ENCODE data around the gene SLC12A1.

Gene SLC12A1

DNA sequence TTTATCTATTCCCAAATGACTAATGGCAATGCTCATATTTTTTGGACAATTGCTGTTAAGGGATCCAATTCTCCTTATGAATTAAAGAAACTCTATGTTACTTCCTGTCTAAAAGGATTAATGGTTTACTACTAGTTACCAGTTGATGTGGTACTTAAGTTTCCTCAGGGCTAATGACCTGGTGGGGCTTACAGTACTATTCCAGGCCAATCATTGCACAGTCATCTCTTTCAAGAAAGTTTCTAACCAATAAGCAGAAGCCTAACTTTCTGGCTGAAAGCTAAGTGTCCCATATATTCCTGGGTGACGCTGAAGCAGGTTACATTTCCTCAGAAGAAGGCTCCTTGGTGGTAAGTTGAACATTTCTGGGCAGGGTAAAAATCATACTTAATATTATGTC is at the start of gene SLC12A1:
SLC12A1 (plus strand) TSS at position 322 of the 400 bp plus-strand sequence. CDS start 1,418 bp downstream, outside the sequence.
- TF ChIP-seq GATA1 (IDR thresholded peaks at IDR 0.05; ENCODE audit: low read depth, low read length) (no peak), POLR2A (IDR thresholded peaks at IDR 0.05; ENCODE audit: low read length) (no peak)
- DNase-seq: no peak

DNA sequence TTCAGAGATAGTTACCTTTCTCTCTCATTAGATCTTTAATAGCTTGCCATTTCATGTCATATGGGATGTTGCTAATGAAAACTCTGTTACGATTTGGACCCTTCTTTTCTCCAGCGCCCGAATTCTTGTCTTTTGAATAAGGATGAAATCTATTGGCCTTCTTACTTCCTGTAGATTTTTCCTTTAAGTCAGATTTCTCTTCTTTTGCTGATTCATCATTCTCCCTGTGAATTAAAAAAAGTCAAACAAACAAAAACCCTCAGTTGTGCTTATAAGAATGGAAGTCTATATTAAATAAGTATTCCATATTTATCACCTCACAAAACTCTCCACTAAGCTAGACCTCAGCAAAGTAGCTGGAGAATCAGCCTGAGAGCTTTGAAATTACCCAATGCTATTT is 37.5 kb upstream of the SLC12A1 start:
- TF ChIP-seq GATA1 (IDR thresholded peaks at IDR 0.05; ENCODE audit: low read depth, low read length): no peak
- TF ChIP-seq POLR2A (IDR thresholded peaks at IDR 0.05; ENCODE audit: low read length): no peak

DNA sequence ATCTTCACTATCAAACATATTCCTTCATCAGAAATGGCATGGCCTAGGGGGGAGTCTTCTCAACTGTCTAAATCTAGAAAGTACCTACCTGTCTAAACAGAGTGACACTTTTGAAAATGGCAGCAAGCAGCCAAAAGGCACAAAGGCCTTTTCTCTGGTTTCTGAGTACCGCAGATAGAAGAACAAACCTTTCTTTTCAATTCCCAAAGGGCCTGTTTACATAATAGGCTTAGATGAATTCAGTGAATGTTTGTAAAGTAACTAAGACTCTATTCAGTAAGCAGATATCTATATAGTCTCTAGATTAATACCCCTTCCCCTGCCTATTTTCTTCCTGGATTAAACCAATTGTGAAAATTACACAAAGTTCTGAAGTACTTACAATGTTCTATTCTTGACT is 35.1 kb upstream of the SLC12A1 start:
- no peak for DNase-seq

More for the DNA sequence above, 37.5 kb upstream of the SLC12A1 start:
- no peak for DNase-seq

DNA sequence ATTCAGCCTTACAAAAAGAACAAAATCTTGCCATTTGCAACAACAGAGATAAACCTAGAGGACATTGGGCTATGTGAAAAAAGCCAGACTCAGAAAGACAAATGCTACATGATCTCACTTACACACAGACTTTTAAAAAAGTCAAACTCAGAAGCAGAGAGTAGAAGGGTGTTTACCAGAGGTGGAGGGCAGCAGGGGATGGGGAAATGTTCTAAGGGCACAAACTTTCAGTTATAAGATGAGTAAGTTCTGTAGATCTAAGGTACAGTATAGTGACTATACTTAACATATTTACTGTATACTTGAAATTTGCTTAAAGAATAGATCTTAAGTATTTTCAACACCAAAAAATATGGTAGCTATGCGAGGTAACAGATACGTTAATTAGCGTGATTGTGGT is 31.0 kb upstream of the SLC12A1 start:
- TF ChIP-seq GATA1 (IDR thresholded peaks at IDR 0.05; ENCODE audit: low read depth, low read length) (no peak), POLR2A (IDR thresholded peaks at IDR 0.05; ENCODE audit: low read length) (no peak)
- no peak for DNase-seq

More for the DNA sequence above, 35.1 kb upstream of the SLC12A1 start:
- TF ChIP-seq POLR2A (IDR thresholded peaks at IDR 0.05; ENCODE audit: low read length): no peak
- no peak for TF ChIP-seq GATA1 (IDR thresholded peaks at IDR 0.05; ENCODE audit: low read depth, low read length)

DNA sequence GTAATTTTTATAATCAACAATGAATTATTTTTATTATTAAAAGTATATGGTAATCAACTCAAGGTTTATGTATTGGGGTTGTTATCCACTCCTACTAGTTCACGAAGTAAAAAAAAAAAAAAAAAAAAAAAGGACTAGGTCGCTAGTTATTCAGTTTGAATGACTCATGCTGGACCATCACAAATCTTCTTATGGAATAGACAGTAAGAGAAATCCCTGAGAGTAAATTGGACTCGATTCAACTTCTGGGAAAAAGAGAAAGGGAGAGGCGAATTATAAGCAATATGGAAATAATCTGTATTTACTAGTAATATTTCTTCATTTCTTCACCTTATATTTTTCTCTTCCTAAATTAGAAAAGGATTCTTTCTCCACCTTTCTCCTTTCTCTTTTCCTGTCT is 30.0 kb upstream of the SLC12A1 start:
- no peak for DNase-seq
- no peak for TF ChIP-seq POLR2A (IDR thresholded peaks at IDR 0.05; ENCODE audit: low read length)
- no peak for TF ChIP-seq GATA1 (IDR thresholded peaks at IDR 0.05; ENCODE audit: low read depth, low read length)

DNA sequence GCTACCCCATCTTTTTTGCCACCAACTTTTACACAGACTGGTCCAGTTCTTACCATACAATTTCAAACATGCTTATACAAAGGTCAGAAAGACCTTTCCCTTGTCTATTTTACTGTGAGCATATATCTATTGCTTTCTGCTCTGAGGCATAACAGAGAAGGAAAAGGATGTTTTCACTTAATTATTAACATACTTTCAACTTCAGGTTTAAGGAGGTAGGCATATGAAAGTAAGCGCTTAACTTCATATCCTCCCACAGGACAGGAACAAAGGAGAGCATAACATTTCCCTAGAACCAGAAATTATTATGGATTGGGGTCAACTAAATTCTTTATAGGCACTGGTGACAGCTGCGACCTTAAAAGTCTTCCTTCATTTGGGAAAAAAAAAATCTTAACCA is 29.1 kb upstream of the SLC12A1 start:
- TF ChIP-seq GATA1 (IDR thresholded peaks at IDR 0.05; ENCODE audit: low read depth, low read length) (no peak), POLR2A (IDR thresholded peaks at IDR 0.05; ENCODE audit: low read length) (no peak)
- peak in 1 of 2 experiments; percentile 7 for DNase-seq

DNA sequence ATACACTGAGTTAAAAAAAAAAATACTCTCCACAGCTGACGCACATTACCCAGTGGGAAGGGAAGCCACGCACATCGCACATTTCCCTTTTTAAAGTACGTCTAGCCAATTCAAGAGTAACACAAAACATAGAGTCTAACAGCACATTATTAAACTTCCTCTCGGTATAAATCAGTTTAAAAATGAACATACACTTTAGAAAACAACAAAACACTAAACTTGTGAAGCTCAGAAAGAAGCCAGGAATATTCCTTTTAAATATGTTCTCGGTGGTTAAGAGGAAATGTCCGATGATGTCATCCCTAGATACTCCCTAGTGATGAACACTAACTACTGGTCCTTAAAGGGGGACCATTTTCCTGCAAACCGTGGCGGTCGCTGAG is 28.7 kb upstream of the SLC12A1 start:
- peak; percentile 43 to 63 for DNase-seq
- TF ChIP-seq GATA1 (IDR thresholded peaks at IDR 0.05; ENCODE audit: low read depth, low read length) (no peak), POLR2A (IDR thresholded peaks at IDR 0.05; ENCODE audit: low read length) (no peak)

DNA sequence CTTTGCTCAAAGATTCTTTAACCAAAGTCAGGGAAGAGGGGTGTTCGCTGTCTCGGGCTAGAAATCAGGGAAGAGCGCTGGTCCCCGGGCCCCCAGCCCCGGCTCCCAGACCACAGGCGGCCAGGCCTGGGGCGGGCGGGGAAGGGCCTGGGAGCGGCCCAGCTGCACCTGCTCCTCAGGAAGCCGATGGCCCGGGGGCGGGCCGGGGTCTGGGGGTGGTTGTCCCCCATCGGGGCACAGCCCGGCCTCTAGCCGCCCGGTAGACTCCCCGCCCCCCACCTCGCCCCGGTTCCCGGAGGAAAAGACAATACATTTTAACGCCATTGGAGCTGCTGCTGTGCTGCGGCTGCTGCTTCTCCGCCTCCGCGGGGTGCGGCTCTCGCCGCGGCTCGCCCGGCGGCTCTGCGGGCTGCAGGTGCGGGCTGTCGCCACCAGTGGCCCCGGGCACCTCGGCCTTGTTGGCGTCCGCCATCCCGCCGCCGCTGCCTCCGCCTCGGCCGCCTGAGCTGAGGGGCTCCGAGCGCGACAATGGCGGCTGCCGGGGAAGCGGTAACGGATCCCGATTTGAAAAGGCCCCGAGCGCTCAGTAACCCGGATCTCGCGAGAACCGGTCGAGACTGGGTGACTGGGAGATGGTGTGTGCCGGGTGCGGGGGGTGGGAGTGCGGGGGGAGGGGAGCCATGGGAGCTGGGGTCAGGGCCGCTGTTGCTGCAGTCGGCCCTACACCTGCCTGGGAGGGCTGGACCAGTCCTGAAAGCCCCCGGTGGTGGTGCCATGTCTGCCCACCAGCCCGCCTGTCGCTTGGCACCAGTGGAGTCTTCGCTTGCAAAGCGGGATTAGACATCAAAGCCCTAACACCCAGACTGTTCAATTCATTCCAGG is 28.1 kb upstream of the SLC12A1 start, which contains the start of gene MYEF2:
MYEF2 (minus strand) TSS at position 530 of the 882 bp plus-strand sequence; CDS start at position 472, 58 bp downstream.
- peak; percentile 71 to 77 for DNase-seq
- TF ChIP-seq POLR2A (IDR thresholded peaks at IDR 0.05; ENCODE audit: low read length): no peak
- no peak for TF ChIP-seq GATA1 (IDR thresholded peaks at IDR 0.05; ENCODE audit: low read depth, low read length)

DNA sequence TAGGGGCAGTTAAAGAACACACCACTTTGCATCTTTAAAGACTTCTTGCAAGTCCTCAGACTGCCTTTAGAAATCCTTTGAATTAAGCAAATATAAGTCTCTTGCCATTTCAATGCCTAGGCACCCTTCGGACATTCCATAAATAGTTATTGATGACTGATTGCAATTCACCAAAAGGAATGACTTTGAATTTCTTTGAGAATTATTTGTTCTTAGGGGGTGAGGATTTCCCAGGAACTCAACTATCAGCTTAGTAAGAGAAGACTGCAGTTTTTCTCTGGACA is 27.5 kb upstream of the SLC12A1 start:
- TF ChIP-seq GATA1 (IDR thresholded peaks at IDR 0.05; ENCODE audit: low read depth, low read length) (no peak), POLR2A (IDR thresholded peaks at IDR 0.05; ENCODE audit: low read length) (no peak)
- no peak for DNase-seq

DNA sequence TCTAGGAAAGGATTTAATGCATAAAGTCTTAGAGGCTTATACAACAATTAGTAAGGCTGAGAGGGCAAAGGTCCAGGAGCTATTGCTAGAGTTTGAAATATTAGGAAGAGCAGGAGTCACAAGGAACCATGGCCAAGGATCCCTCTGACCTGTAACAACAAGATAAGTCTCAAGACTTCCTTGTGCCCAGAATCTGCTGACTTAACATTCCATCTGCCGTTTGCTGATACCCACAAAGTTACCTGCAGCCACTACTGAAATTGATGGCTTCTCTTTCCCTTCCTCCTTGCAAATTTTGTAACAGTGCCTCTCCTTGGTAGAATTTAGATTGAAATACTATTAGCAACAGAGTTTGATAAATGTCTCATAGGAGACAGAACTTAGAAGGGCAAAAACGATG is 23.4 kb upstream of the SLC12A1 start:
- TF ChIP-seq GATA1 (IDR thresholded peaks at IDR 0.05; ENCODE audit: low read depth, low read length): no peak
- no peak for DNase-seq

DNA sequence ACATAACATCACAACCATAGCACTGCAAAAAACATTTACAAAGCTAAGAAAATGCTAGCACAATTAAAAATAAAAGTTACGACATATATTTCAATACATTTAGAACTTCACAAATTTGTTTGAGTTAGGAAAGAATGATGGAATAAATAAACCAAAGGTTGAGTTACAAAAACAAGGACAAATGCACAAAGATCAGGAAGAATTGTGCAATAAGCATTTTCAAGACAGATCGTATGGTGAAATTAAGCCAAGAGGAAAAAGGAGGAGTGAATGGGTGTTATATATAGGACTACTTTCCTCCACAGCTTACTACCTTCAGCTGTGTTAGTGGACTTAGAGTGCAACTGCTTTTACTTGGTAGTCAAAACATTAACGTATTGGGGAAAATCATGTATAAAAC is 20.6 kb upstream of the SLC12A1 start:
- DNase-seq: no peak
- TF ChIP-seq GATA1 (IDR thresholded peaks at IDR 0.05; ENCODE audit: low read depth, low read length): no peak
- TF ChIP-seq POLR2A (IDR thresholded peaks at IDR 0.05; ENCODE audit: low read length): no peak

DNA sequence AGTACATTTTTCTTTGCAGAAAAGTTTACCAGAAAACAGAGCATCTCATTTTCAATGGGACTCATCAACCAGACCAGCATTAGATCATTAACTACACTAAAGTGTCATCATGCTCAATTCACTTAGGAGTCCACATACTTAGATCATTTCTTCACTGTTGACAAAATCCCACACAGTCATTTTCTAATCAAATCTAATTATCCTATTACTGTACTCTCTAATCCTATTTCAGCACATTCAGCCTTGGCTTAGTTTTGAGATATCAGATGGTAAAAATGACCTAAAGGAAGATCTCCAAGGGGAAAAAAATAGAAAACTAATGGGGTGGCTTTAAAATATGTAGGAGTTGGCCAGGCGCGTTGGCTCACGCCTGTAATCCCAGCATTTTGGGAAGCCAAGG is 19.8 kb upstream of the SLC12A1 start:
- no peak for TF ChIP-seq POLR2A (IDR thresholded peaks at IDR 0.05; ENCODE audit: low read length)
- no peak for TF ChIP-seq GATA1 (IDR thresholded peaks at IDR 0.05; ENCODE audit: low read depth, low read length)
- DNase-seq: no peak

DNA sequence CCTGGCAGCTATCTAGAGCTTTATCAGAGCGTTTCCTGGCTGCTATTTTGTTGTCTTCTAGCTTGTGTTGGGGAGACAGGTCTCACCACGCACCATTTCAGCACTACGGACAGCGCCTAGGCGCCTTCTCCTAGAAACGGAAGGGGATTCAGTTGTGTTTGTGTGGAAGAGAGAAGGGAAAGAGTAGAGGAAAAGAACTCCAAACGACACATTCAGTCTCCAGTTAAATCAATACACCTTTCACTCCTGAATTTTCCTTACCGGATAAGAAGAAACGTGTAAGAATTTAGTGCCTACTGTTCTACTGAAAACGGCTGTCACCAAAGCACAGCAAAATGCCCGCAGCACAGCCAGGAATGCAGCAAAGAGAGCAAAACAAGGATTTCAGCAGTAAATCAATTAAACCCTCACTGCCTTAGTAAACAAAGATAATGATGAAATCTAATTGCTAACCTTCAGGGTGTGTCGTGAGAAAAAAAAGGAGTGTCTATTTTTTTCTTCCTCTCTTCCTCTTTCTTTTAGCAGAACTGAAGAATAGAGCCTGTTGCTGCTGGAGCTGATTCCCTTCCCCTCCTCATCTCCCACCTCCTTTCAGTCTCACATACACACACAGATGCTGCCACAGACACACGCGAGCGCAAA is 15.0 kb upstream of the SLC12A1 start:
- TF ChIP-seq GATA1 (IDR thresholded peaks at IDR 0.05; ENCODE audit: low read depth, low read length): no peak
- no peak for TF ChIP-seq POLR2A (IDR thresholded peaks at IDR 0.05; ENCODE audit: low read length)
- peak; percentile 35 to 51 for DNase-seq

DNA sequence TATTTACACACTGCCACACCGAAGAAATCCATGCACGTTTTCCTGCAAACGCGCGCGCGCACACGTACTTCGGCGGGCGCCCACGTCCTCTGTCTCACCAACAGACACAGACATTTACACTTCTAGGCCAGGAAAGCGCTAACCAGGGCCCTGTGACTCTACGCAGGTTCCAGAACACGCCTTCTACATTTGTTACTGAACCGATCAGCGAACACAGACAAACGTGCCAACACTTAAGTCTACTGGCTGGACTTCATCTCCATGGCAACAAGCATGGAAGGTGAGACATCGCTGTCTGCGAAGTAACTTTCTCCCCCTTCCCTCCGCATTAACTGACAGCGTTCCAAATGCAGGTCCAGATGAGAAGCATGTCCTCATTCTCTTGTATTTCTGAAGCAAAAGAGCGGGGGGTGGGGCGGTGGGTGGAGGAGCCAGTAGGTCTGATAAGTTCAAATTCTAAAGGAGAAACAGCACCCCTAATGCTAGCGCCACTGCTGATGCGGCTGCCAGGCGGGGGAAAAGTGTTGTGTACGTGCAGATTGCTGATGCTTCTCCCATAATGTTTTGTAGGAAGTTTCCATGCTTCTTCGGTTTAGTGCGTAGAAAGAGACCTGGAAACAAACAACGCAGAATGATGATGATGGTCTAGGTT is 14.4 kb upstream of the SLC12A1 start, which contains the start of gene CTXN2:
CTXN2 (plus strand) TSS at position 92 of the 652 bp plus-strand sequence. CDS start 9,636 bp downstream, outside the sequence.
- no peak for DNase-seq
- TF ChIP-seq POLR2A (IDR thresholded peaks at IDR 0.05; ENCODE audit: low read length): no peak

Measured in erythroblast (primary cell).